ENCODE results near the gene BIN1. TPM values are rescaled to one million over a fixed set of nuclear protein-coding genes. Genes with fewer than 3 reads are reported as not detected.

BIN1 gene
- total RNA-seq, 1 donor from 2014 or later = 45.2 TPM

- no peak for DNase-seq
Observed at GRCh38 chr2:127057371-127058245, 49.3 kb downstream of the BIN1 start.

GRCh38 chr2:127056631-127057370 is 50.2 kb downstream of the BIN1 start:
- DNase-seq = no peak

GRCh38 chr2:127056086-127056485 is 50.9 kb downstream of the BIN1 start:
- DNase-seq = no peak

GRCh38 chr2:127055786-127056076 is 51.2 kb downstream of the BIN1 start:
- no peak for DNase-seq

- DNase-seq = no peak
Observed at GRCh38 chr2:127054996-127055785, 51.8 kb downstream of the BIN1 start.

- DNase-seq = no peak
Observed at GRCh38 chr2:127054604-127054930, 52.4 kb downstream of the BIN1 start.

GRCh38 chr2:127053731-127054603 is 53.0 kb downstream of the BIN1 start:
- no peak for DNase-seq

GRCh38 chr2:127052771-127053691 is 53.9 kb downstream of the BIN1 start:
- DNase-seq = no peak

GRCh38 chr2:127052057-127052770 is 54.7 kb downstream of the BIN1 start:
- peak; percentile 41 for DNase-seq

GRCh38 chr2:127051116-127052056 is 55.6 kb downstream of the BIN1 start:
- no peak for DNase-seq

GRCh38 chr2:127050803-127051115 is 56.2 kb downstream of the BIN1 start:
- no peak for DNase-seq

- peak; percentile 43 for DNase-seq
Observed at GRCh38 chr2:127049927-127050802, 56.8 kb downstream of the BIN1 start.

- no peak for DNase-seq
Observed at GRCh38 chr2:127048969-127049897, 57.7 kb downstream of the BIN1 start.

GRCh38 chr2:127048618-127048935 is 58.4 kb downstream of the BIN1 start:
- DNase-seq = no peak

- DNase-seq = no peak
Observed at GRCh38 chr2:127047716-127048617, 59.0 kb downstream of the BIN1 start.

GRCh38 chr2:127047054-127047453 is 59.9 kb downstream of the BIN1 start:
- DNase-seq = no peak

Measured in occipital lobe (tissue), 2 donors.